ENCODE results near the gene HMX1. TPM values are rescaled to one million over a fixed set of nuclear protein-coding genes. Genes with fewer than 3 reads are reported as not detected.

Gene HMX1
- total RNA-seq, 2 donors from 2014 or later = not detected

DNA sequence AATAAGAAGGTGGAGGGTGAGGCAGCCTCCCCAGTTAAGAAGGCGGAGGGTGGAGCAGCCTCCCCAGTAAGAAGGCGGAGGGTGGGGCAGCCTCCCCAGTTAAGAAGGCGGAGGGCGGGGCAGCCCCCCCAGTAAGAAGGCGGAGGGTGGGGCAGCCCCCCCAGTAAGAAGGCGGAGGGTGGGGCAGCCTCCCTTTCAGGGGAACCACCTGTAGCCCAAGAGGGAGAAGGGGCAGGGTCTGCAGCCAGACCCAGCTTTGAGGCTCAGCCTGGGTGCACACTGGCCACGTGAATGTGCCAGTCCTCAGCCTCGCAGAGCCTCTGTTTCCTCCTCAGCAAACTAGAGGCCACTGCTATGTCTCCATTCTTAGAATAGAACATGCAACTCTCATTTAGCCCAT, 52.6 kb downstream of the HMX1 start:
- DNase-seq (ENCODE audit: low spot score) = no peak
- Histone ChIP-seq H3K27ac (no peak overlapping the region), H3K4me1 (no peaks in the 10 kb centered on the region), H3K9me3 (peaks cover 0 to under 1% of the 10 kb centered on the region in 2 donors), H3K27me3 (no peaks in the 10 kb centered on the region), H3K36me3 (no peaks in the 10 kb centered on the region), H3K4me3 (no peak overlapping the region)
- TF ChIP-seq, protein P1, sequence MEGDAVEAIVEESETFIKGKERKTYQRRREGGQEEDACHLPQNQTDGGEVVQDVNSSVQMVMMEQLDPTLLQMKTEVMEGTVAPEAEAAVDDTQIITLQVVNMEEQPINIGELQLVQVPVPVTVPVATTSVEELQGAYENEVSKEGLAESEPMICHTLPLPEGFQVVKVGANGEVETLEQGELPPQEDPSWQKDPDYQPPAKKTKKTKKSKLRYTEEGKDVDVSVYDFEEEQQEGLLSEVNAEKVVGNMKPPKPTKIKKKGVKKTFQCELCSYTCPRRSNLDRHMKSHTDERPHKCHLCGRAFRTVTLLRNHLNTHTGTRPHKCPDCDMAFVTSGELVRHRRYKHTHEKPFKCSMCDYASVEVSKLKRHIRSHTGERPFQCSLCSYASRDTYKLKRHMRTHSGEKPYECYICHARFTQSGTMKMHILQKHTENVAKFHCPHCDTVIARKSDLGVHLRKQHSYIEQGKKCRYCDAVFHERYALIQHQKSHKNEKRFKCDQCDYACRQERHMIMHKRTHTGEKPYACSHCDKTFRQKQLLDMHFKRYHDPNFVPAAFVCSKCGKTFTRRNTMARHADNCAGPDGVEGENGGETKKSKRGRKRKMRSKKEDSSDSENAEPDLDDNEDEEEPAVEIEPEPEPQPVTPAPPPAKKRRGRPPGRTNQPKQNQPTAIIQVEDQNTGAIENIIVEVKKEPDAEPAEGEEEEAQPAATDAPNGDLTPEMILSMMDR (IDR thresholded peaks at IDR 0.05) = no peak

DNA sequence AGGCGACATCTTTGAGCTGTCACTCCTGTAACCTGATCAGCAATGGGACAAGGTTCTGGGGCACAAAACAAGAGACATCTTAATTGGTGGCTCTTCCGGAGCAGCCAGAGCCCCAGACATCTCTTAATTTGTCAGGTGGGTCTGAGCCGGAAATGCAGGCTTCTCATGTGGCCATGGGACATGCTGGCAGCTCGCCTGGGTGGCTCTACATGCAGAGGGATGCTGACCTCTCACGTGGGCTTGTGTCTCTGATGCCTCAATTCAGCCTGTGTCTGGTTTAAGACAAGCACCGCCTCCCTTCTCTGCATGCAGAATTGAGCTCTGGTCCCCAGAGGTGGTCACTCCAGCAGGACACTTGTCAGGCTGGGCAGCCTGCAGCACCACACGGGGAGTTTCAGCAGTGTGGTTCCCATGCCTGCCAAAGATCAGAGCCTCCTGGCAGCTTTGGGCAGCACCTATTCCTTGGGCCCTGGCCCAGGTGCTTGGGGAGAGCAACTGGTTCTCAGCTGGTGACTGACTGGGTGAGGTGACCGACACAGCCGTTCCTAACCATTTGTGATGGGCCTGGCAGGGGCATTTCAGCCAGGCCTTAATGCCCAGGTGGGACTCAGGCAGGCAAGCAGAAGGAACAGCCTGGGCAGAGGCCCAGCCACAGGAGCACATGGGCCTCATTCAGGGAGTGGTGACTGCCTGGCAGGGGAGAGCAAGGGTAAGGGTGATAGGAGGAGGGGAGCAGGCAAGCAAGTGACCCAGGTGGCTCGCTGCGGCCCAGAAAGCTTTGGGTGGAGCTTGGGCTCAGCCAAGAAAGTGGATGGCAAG, 53.4 kb downstream of the HMX1 start:
- peak; percentile 42 for DNase-seq (ENCODE audit: low spot score)
- Histone ChIP-seq H3K9me3 (no peaks in the 10 kb centered on the region), H3K4me1 (no peaks in the 10 kb centered on the region), H3K27ac (no peak overlapping the region), H3K4me3 (no peak overlapping the region), H3K36me3 (no peaks in the 10 kb centered on the region), H3K27me3 (no peaks in the 10 kb centered on the region)
- TF ChIP-seq, protein P1 (IDR thresholded peaks at IDR 0.05) = no peak

- Histone ChIP-seq H3K9me3 (no peaks in the 10 kb centered on the region), H3K27ac (no peak overlapping the region), H3K4me3 (no peak overlapping the region), H3K36me3 (no peaks in the 10 kb centered on the region), H3K27me3 (no peaks in the 10 kb centered on the region), H3K4me1 (no peaks in the 10 kb centered on the region)
- TF ChIP-seq, protein P1 (IDR thresholded peaks at IDR 0.05) = no peak
- no peak for DNase-seq (ENCODE audit: low spot score)
Measured at GRCh38 chr4:8817813-8818062, 53.9 kb downstream of the HMX1 start.

GRCh38 chr4:8817096-8817812, 54.4 kb downstream of the HMX1 start:
- H3K36me3 ChIP-seq = no peaks in the 10 kb centered on the region
- no peak overlapping the region for H3K4me3 ChIP-seq
- DNase-seq (ENCODE audit: low spot score) = peak; percentile 36
- TF ChIP-seq, protein P1 (IDR thresholded peaks at IDR 0.05) = no peak
- no peaks in the 10 kb centered on the region for H3K27me3 ChIP-seq
- no peaks in the 10 kb centered on the region for H3K4me1 ChIP-seq
- H3K9me3 ChIP-seq = no peaks in the 10 kb centered on the region
- H3K27ac ChIP-seq = no peak overlapping the region

Data from right atrium auricular region (tissue), 2 donors.